ENCODE results near the gene SPHKAP.

SPHKAP gene

DNA sequence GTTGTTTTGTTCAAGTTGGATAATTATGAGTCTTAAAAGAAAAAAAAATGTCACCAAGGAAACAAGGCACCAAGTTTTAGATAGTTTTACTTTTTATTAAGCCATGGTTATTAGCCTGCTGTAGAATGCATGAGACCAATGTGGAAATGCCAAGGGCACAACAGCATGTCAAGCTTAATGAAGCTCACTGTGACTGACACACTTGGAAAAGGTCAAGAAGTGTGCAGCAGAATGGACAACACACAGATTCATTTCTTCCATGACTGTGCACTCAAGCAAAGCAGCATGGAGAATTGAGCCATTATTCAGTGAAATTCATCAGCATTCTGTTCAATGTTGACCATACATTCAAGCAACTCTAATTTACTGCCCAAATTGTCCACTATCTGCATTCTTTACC lies 23.6 kb downstream of the SPHKAP start:
- no peaks in the 10 kb centered on the region for H3K4me1 ChIP-seq (ENCODE audit: control insufficient read depth in 5 of 5, insufficient read depth in 5 of 5, low read length in 5 of 5)
- no peaks in the 10 kb centered on the region for H3K36me3 ChIP-seq (ENCODE audit: control insufficient read depth in 5 of 5, insufficient read depth in 5 of 5, low read length in 5 of 5)
- no peak overlapping the region for H3K27ac ChIP-seq (ENCODE audit: low read depth, low read length)
- no peak overlapping the region for H3K4me3 ChIP-seq (ENCODE audit: low read depth in 1 of 5, low read length in 5 of 5)
- peaks cover 0 to 9% (median 3%) of the 10 kb centered on the region in 5 donors for H3K9me3 ChIP-seq (ENCODE audit: control insufficient read depth in 5 of 5, low read length in 5 of 5)
- H3K9ac ChIP-seq (ENCODE audit: low read length in 5 of 5) = no peak overlapping the region
- H3K27me3 ChIP-seq (ENCODE audit: control insufficient read depth in 5 of 5, insufficient read depth in 4 of 5, low read length in 5 of 5) = no peaks in the 10 kb centered on the region

DNA sequence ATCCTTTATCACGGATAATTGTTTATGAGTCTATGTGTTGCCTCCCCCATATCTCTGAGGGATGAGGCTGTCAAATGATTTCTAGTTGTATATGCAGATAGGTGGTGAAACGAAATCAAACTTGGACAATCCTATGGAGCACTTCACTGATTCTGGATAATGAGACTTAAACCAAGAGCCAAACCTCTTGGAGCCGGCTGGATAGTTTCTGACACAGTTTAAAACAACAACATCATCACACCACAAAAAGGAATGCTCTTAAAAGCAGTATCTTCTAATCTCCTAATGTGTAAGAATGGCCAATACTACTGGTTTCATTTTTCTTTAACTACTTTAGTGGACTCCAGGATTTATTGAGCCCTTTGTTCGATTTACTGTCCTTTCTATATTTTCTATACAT lies 36.5 kb downstream of the SPHKAP start:
- no peaks in the 10 kb centered on the region for H3K36me3 ChIP-seq (ENCODE audit: control insufficient read depth in 5 of 5, insufficient read depth in 5 of 5, low read length in 5 of 5)
- H3K27me3 ChIP-seq (ENCODE audit: control insufficient read depth in 5 of 5, insufficient read depth in 4 of 5, low read length in 5 of 5) = no peaks in the 10 kb centered on the region
- no peaks in the 10 kb centered on the region for H3K9me3 ChIP-seq (ENCODE audit: control insufficient read depth in 5 of 5, low read length in 5 of 5)
- no peak overlapping the region for H3K9ac ChIP-seq (ENCODE audit: low read length in 5 of 5)
- H3K27ac ChIP-seq (ENCODE audit: low read depth, low read length) = no peak overlapping the region
- no peaks in the 10 kb centered on the region for H3K4me1 ChIP-seq (ENCODE audit: control insufficient read depth in 5 of 5, insufficient read depth in 5 of 5, low read length in 5 of 5)
- H3K4me3 ChIP-seq (ENCODE audit: low read depth in 1 of 5, low read length in 5 of 5) = no peak overlapping the region

GRCh38 chr2:228140934-228141528 lies 40.5 kb downstream of the SPHKAP start:
- H3K36me3 ChIP-seq (ENCODE audit: control insufficient read depth in 5 of 5, insufficient read depth in 5 of 5, low read length in 5 of 5) = no peaks in the 10 kb centered on the region
- no peaks in the 10 kb centered on the region for H3K27me3 ChIP-seq (ENCODE audit: control insufficient read depth in 5 of 5, insufficient read depth in 4 of 5, low read length in 5 of 5)
- H3K4me3 ChIP-seq (ENCODE audit: low read depth in 1 of 5, low read length in 5 of 5) = no peak overlapping the region
- H3K4me1 ChIP-seq (ENCODE audit: control insufficient read depth in 5 of 5, insufficient read depth in 5 of 5, low read length in 5 of 5) = no peaks in the 10 kb centered on the region
- H3K9me3 ChIP-seq (ENCODE audit: control insufficient read depth in 5 of 5, low read length in 5 of 5) = no peaks in the 10 kb centered on the region
- no peak overlapping the region for H3K27ac ChIP-seq (ENCODE audit: low read depth, low read length)
- H3K9ac ChIP-seq (ENCODE audit: low read length in 5 of 5) = no peak overlapping the region

DNA sequence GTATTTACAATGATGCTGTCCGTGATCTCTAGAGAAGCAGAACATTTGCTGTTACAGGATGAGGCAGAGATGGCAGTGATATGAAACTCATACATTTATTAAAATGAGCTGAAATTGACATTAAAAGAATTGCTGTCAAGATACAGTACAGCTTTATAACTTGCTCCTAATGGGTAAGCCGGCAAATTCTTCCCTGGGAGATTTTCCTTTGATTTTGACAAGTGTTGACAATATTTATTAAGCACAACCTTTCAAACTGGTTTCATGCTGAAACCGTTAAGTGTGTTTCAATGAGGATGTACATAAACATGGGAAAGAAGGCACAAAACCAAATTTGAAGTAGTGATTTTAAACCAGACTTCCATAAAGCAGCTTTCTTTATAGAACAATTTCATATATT lies 45.5 kb downstream of the SPHKAP start:
- Histone ChIP-seq H3K4me3 (ENCODE audit: low read depth in 1 of 5, low read length in 5 of 5) (no peak overlapping the region), H3K9ac (ENCODE audit: low read length in 5 of 5) (no peak overlapping the region), H3K4me1 (ENCODE audit: control insufficient read depth in 5 of 5, insufficient read depth in 5 of 5, low read length in 5 of 5) (no peaks in the 10 kb centered on the region), H3K27ac (ENCODE audit: low read depth, low read length) (no peak overlapping the region), H3K9me3 (ENCODE audit: control insufficient read depth in 5 of 5, low read length in 5 of 5) (no peaks in the 10 kb centered on the region), H3K36me3 (ENCODE audit: control insufficient read depth in 5 of 5, insufficient read depth in 5 of 5, low read length in 5 of 5) (no peaks in the 10 kb centered on the region), H3K27me3 (ENCODE audit: control insufficient read depth in 5 of 5, insufficient read depth in 4 of 5, low read length in 5 of 5) (no peaks in the 10 kb centered on the region)

DNA sequence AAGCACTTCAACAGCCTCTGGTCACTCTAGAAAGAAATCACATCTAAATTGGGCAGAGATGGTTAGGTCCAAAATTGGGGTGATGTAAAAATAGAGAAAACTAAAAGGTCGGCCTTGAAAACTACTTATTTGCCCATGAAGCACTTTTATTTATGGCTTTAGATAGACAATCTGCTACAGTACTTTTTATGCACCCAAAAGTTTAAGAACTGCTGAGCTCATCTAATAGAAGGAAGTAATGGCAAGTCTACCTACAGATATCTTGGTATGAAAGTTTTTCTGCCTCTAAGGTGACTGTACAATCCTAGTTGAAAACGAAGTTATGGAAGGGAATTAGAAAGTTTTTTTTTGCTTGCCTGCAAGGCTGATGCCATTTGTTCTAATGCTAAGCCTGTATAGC lies 46.2 kb downstream of the SPHKAP start:
- Histone ChIP-seq H3K9ac (ENCODE audit: low read length in 5 of 5) (no peak overlapping the region), H3K4me3 (ENCODE audit: low read depth in 1 of 5, low read length in 5 of 5) (no peak overlapping the region), H3K36me3 (ENCODE audit: control insufficient read depth in 5 of 5, insufficient read depth in 5 of 5, low read length in 5 of 5) (no peaks in the 10 kb centered on the region), H3K4me1 (ENCODE audit: control insufficient read depth in 5 of 5, insufficient read depth in 5 of 5, low read length in 5 of 5) (no peaks in the 10 kb centered on the region), H3K27ac (ENCODE audit: low read depth, low read length) (no peak overlapping the region), H3K27me3 (ENCODE audit: control insufficient read depth in 5 of 5, insufficient read depth in 4 of 5, low read length in 5 of 5) (no peaks in the 10 kb centered on the region), H3K9me3 (ENCODE audit: control insufficient read depth in 5 of 5, low read length in 5 of 5) (no peaks in the 10 kb centered on the region)

- H3K9ac ChIP-seq (ENCODE audit: low read length in 5 of 5) = no peak overlapping the region
- no peak overlapping the region for H3K27ac ChIP-seq (ENCODE audit: low read depth, low read length)
- H3K9me3 ChIP-seq (ENCODE audit: control insufficient read depth in 5 of 5, low read length in 5 of 5) = no peaks in the 10 kb centered on the region
- no peak overlapping the region for H3K4me3 ChIP-seq (ENCODE audit: low read depth in 1 of 5, low read length in 5 of 5)
- no peaks in the 10 kb centered on the region for H3K36me3 ChIP-seq (ENCODE audit: control insufficient read depth in 5 of 5, insufficient read depth in 5 of 5, low read length in 5 of 5)
- H3K27me3 ChIP-seq (ENCODE audit: control insufficient read depth in 5 of 5, insufficient read depth in 4 of 5, low read length in 5 of 5) = no peaks in the 10 kb centered on the region
- H3K4me1 ChIP-seq (ENCODE audit: control insufficient read depth in 5 of 5, insufficient read depth in 5 of 5, low read length in 5 of 5) = no peaks in the 10 kb centered on the region
Measured at GRCh38 chr2:228131833-228132232, 49.7 kb downstream of the SPHKAP start.

GRCh38 chr2:228126401-228126800 lies 55.1 kb downstream of the SPHKAP start:
- Histone ChIP-seq H3K27me3 (ENCODE audit: control insufficient read depth in 5 of 5, insufficient read depth in 4 of 5, low read length in 5 of 5) (no peaks in the 10 kb centered on the region), H3K9ac (ENCODE audit: low read length in 5 of 5) (no peak overlapping the region), H3K4me3 (ENCODE audit: low read depth in 1 of 5, low read length in 5 of 5) (no peak overlapping the region), H3K9me3 (ENCODE audit: control insufficient read depth in 5 of 5, low read length in 5 of 5) (no peaks in the 10 kb centered on the region), H3K27ac (ENCODE audit: low read depth, low read length) (no peak overlapping the region), H3K36me3 (ENCODE audit: control insufficient read depth in 5 of 5, insufficient read depth in 5 of 5, low read length in 5 of 5) (no peaks in the 10 kb centered on the region), H3K4me1 (ENCODE audit: control insufficient read depth in 5 of 5, insufficient read depth in 5 of 5, low read length in 5 of 5) (no peaks in the 10 kb centered on the region)

- H3K9me3 ChIP-seq (ENCODE audit: control insufficient read depth in 5 of 5, low read length in 5 of 5) = peaks cover 0 to 3% (median 0%) of the 10 kb centered on the region in 5 donors
- H3K27ac ChIP-seq (ENCODE audit: low read depth, low read length) = no peak overlapping the region
- H3K4me1 ChIP-seq (ENCODE audit: control insufficient read depth in 5 of 5, insufficient read depth in 5 of 5, low read length in 5 of 5) = no peaks in the 10 kb centered on the region
- H3K4me3 ChIP-seq (ENCODE audit: low read depth in 1 of 5, low read length in 5 of 5) = no peak overlapping the region
- H3K36me3 ChIP-seq (ENCODE audit: control insufficient read depth in 5 of 5, insufficient read depth in 5 of 5, low read length in 5 of 5) = no peaks in the 10 kb centered on the region
- no peaks in the 10 kb centered on the region for H3K27me3 ChIP-seq (ENCODE audit: control insufficient read depth in 5 of 5, insufficient read depth in 4 of 5, low read length in 5 of 5)
- no peak overlapping the region for H3K9ac ChIP-seq (ENCODE audit: low read length in 5 of 5)
Measured at GRCh38 chr2:228118940-228119339, 62.5 kb downstream of the SPHKAP start.

DNA sequence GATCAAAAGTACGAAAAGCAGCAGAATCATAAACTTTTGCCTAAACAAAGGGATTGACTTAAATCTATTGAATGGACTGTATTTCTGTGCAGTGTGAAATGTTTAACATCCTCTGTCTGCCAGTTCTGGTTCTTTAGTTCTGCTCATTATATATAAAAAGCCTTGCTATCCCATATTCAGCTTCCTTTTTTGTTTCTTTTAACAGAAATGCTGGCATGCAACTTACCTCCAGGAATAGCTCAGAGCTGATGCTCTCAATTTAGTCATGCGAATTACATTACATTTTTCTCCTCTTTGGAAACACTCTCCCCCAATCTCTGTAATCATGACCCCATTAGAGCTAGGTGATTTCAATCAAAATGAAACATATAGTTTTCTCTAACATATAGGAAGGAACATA lies 73.6 kb downstream of the SPHKAP start:
- H3K27ac ChIP-seq (ENCODE audit: low read depth, low read length) = no peak overlapping the region
- H3K9ac ChIP-seq (ENCODE audit: low read length in 5 of 5) = no peak overlapping the region
- H3K36me3 ChIP-seq (ENCODE audit: control insufficient read depth in 5 of 5, insufficient read depth in 5 of 5, low read length in 5 of 5) = no peaks in the 10 kb centered on the region
- H3K4me1 ChIP-seq (ENCODE audit: control insufficient read depth in 5 of 5, insufficient read depth in 5 of 5, low read length in 5 of 5) = no peaks in the 10 kb centered on the region
- no peak overlapping the region for H3K4me3 ChIP-seq (ENCODE audit: low read depth in 1 of 5, low read length in 5 of 5)
- no peaks in the 10 kb centered on the region for H3K27me3 ChIP-seq (ENCODE audit: control insufficient read depth in 5 of 5, insufficient read depth in 4 of 5, low read length in 5 of 5)
- H3K9me3 ChIP-seq (ENCODE audit: control insufficient read depth in 5 of 5, low read length in 5 of 5) = no peaks in the 10 kb centered on the region

DNA sequence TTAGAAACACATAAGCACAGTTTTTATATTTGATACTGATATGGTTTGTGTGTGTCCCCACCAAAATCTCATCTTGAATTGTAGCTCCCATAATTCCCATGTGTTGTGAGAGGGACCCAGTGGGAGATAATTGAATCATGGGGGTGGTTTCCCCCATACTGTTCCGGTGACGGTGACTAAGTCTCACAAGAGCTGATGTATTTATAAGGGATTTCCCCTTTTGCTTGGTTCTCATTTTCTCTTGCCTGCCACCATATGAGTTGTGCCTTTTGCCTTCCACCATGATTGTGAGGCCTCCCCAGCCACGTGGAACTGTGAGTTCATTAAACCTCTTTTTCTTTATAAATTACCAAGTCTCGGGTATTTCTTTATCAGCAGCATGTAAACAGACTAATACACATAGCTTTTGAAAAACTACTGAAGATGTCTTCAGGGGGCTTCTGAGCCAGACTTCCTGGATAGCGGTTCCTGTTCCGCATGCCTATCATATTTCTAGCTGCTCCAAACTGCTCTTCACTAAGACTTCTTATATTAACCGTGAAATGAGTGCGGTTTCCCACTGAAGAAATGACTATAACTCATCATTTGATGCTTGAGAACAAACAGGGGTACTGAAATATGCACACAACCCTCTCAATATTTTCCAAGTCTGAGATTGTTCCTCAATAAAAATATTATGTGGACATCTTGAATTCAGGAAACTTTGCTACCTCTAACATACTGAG lies 75.8 kb downstream of the SPHKAP start:
- Histone ChIP-seq H3K9me3 (ENCODE audit: control insufficient read depth in 5 of 5, low read length in 5 of 5) (no peaks in the 10 kb centered on the region), H3K36me3 (ENCODE audit: control insufficient read depth in 5 of 5, insufficient read depth in 5 of 5, low read length in 5 of 5) (no peaks in the 10 kb centered on the region), H3K4me1 (ENCODE audit: control insufficient read depth in 5 of 5, insufficient read depth in 5 of 5, low read length in 5 of 5) (no peaks in the 10 kb centered on the region), H3K27me3 (ENCODE audit: control insufficient read depth in 5 of 5, insufficient read depth in 4 of 5, low read length in 5 of 5) (no peaks in the 10 kb centered on the region), H3K4me3 (ENCODE audit: low read depth in 1 of 5, low read length in 5 of 5) (no peak overlapping the region), H3K9ac (ENCODE audit: low read length in 5 of 5) (no peak overlapping the region), H3K27ac (ENCODE audit: low read depth, low read length) (no peak overlapping the region)

Measured in subcutaneous abdominal adipose tissue (tissue), 5 donors.